GM19043 (cell line): ENCODE measurements around the gene C14orf119.

ENCODE experiments used
- ATAC-seq: cut with Tn5 transposase; IDR thresholded peaks from one replicate; pipeline ENCODE4 v1.9.1; 2021; ENCODE audit warnings: low read depth; ENCODE audit not compliant: unreplicated experiment

The C14orf119 gene

GRCh38 chr14:23124337-23124954, 29.1 kb downstream of the C14orf119 start:
- no peak for ATAC-seq

- no peak for ATAC-seq
These were observed 29.7 kb downstream of the C14orf119 start for GRCh38 chr14:23125011-23125410.

- no peak for ATAC-seq
These were observed 30.7 kb downstream of the C14orf119 start for GRCh38 chr14:23125933-23126524.

- ATAC-seq, result no peak
These were observed 31.4 kb downstream of the C14orf119 start for GRCh38 chr14:23126548-23127278.

- ATAC-seq, result no peak
These were observed 32.6 kb downstream of the C14orf119 start for GRCh38 chr14:23127861-23128260.

GRCh38 chr14:23128969-23129758, 33.9 kb downstream of the C14orf119 start:
- ATAC-seq, result no peak

GRCh38 chr14:23129759-23130316, 34.5 kb downstream of the C14orf119 start:
- no peak for ATAC-seq

GRCh38 chr14:23130871-23131270, 35.6 kb downstream of the C14orf119 start:
- ATAC-seq, result no peak

- ATAC-seq, result no peak
These were observed 36.2 kb downstream of the C14orf119 start for GRCh38 chr14:23131482-23131881.

GRCh38 chr14:23132970-23133369, 37.7 kb downstream of the C14orf119 start:
- ATAC-seq, result no peak

GRCh38 chr14:23136566-23137133, 41.3 kb downstream of the C14orf119 start:
- ATAC-seq, result no peak

- no peak for ATAC-seq
These were observed 42.0 kb downstream of the C14orf119 start for GRCh38 chr14:23137192-23137812.

- ATAC-seq, result no peak
These were observed 42.7 kb downstream of the C14orf119 start for GRCh38 chr14:23137813-23138535.

- ATAC-seq, result no peak
These were observed 44.6 kb downstream of the C14orf119 start for GRCh38 chr14:23139874-23140273.

- no peak for ATAC-seq
These were observed 45.1 kb downstream of the C14orf119 start for GRCh38 chr14:23140371-23140770.

- ATAC-seq, result no peak
These were observed 46.6 kb downstream of the C14orf119 start for GRCh38 chr14:23141706-23142444.

GRCh38 chr14:23142826-23143225, 47.5 kb downstream of the C14orf119 start:
- ATAC-seq, result no peak

GRCh38 chr14:23143911-23144310, 48.6 kb downstream of the C14orf119 start:
- ATAC-seq, result no peak
